Upper lobe of right lung (tissue), 1 donor: Measurements from ENCODE around the gene TOP3A. TPM values are rescaled to one million over a fixed set of nuclear protein-coding genes. Genes with fewer than 3 reads are reported as not detected.
A peak's percentile ranks its signal among the peaks of the same experiment; 100 is the strongest.

ENCODE experiments used
- ATAC-seq: fragments of 200-7000 bp; cut with Tn5 transposase; one replicate; pipeline ENCODE4 v1.9.1; 2020; ENCODE audit warnings: mild to moderate bottlenecking, moderate library complexity
- DNase-seq: peaks from one replicate; pipeline ENCODE4 v3.0.0-alpha.2; 2020
- H3K27ac ChIP-seq: fragments of 200-600 bp; one replicate; pipeline ENCODE4 v1.8.0; 2022
- H3K27me3 ChIP-seq: fragments of 200-600 bp; one replicate; pipeline ENCODE4 v1.8.0; 2022; ENCODE audit warnings: mild to moderate bottlenecking
- H3K36me3 ChIP-seq: fragments of 200-600 bp; one replicate; pipeline ENCODE4 v1.8.0; 2022
- H3K4me1 ChIP-seq: fragments of 200-600 bp; one replicate; pipeline ENCODE4 v1.8.0; 2022
- H3K4me3 ChIP-seq: fragments of 200-600 bp; one replicate; pipeline ENCODE4 v1.8.0; 2022; ENCODE audit warnings: mild to moderate bottlenecking
- H3K9me3 ChIP-seq: fragments of 200-600 bp; one replicate; pipeline ENCODE4 v1.8.0; 2022
- intact Hi-C: fragments of 100-400 bp; cut with DNase I; formaldehyde crosslinking; loops from one replicate; pipeline ENCODE4 v1.11.0; 2022
- total RNA-seq: library from RNA; stranded (reverse); fragmentation: NEBNext Ultra II Directional; extraction: Animal tissue kit (Norgen Biotek cat#: 25700); gene quantifications from one replicate; pipeline ENCODE4 v1.2.1, GENCODE V29; 2021
- TF ChIP-seq, protein P1 (sequence below): fragments of 200-600 bp; IDR thresholded peaks from one replicate; pipeline ENCODE4 v1.8.0; 2022; ENCODE audit warnings: antibody characterized with exemption
- donor health status: DM: no; HTN: yes; CAD: no; lungs with severe emphysema.

TOP3A gene
- total RNA-seq, 1 donor from 2014 or later, result 29.5 TPM

GRCh38 chr17:18258356-18259038, 56.3 kb downstream of the TOP3A start, which contains the start of gene FLII:
FLII (minus strand) TSS chr17:18258738; CDS start chr17:18258690, 48 bp downstream.
- H3K27ac ChIP-seq, result peak within 1 kb of the TSS; percentile 98
- TF ChIP-seq, protein P1, sequence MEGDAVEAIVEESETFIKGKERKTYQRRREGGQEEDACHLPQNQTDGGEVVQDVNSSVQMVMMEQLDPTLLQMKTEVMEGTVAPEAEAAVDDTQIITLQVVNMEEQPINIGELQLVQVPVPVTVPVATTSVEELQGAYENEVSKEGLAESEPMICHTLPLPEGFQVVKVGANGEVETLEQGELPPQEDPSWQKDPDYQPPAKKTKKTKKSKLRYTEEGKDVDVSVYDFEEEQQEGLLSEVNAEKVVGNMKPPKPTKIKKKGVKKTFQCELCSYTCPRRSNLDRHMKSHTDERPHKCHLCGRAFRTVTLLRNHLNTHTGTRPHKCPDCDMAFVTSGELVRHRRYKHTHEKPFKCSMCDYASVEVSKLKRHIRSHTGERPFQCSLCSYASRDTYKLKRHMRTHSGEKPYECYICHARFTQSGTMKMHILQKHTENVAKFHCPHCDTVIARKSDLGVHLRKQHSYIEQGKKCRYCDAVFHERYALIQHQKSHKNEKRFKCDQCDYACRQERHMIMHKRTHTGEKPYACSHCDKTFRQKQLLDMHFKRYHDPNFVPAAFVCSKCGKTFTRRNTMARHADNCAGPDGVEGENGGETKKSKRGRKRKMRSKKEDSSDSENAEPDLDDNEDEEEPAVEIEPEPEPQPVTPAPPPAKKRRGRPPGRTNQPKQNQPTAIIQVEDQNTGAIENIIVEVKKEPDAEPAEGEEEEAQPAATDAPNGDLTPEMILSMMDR, result no peak
- ATAC-seq (peak; percentile 69), DNase-seq (no peak)
- H3K27me3 ChIP-seq, result no peaks in the 10 kb centered on the region
- peaks cover 41% of the 10 kb centered on the region for H3K4me1 ChIP-seq
- peaks cover 39% of the 10 kb centered on the region for H3K36me3 ChIP-seq
- H3K4me3 ChIP-seq, result peak within 1 kb of the TSS; percentile 99
- no peaks in the 10 kb centered on the region for H3K9me3 ChIP-seq
- intact Hi-C loops, result no loop called here

DNA sequence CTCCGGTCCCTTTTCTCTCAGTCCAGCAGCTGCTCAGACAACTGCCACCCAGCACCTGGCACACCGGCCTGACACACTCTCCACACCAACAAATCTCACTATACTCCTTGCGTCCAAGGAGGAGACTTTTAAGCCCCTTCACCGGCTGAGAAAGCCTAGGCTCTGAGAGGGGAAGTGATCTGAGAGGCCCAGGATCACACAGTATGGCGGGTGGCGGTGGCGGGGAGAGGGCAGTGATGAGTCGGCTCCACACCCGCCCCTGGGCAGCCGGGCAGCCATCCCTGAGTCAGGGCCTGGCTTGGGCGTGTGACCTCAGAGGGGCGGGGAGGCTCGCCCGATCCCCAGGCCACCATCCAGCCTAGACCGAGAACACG, 56.8 kb downstream of the TOP3A start:
- intact Hi-C loops, result no loop called here

GRCh38 chr17:18257268-18257981, 57.4 kb downstream of the TOP3A start:
- H3K4me1 ChIP-seq, result peaks cover 39% of the 10 kb centered on the region
- H3K9me3 ChIP-seq, result no peaks in the 10 kb centered on the region
- peak overlapping the region; percentile 99 for H3K4me3 ChIP-seq
- DNase-seq, result peak; percentile 84
- peak; percentile 30 for ATAC-seq
- H3K36me3 ChIP-seq, result peaks cover 43% of the 10 kb centered on the region
- H3K27me3 ChIP-seq, result no peaks in the 10 kb centered on the region
- intact Hi-C loops, result no loop called here
- TF ChIP-seq, protein P1, result no peak
- H3K27ac ChIP-seq, result peak overlapping the region; percentile 98

More for the DNA sequence above, 56.8 kb downstream of the TOP3A start:
- peak overlapping the region; percentile 98 for H3K27ac ChIP-seq
- no peaks in the 10 kb centered on the region for H3K27me3 ChIP-seq
- ATAC-seq (peak; percentile 68), DNase-seq (peak; percentile 90)
- peaks cover 39% of the 10 kb centered on the region for H3K36me3 ChIP-seq
- H3K4me1 ChIP-seq, result peaks cover 41% of the 10 kb centered on the region
- no peaks in the 10 kb centered on the region for H3K9me3 ChIP-seq
- TF ChIP-seq, protein P1, result peak; percentile 7
- peak overlapping the region; percentile 99 for H3K4me3 ChIP-seq

DNA sequence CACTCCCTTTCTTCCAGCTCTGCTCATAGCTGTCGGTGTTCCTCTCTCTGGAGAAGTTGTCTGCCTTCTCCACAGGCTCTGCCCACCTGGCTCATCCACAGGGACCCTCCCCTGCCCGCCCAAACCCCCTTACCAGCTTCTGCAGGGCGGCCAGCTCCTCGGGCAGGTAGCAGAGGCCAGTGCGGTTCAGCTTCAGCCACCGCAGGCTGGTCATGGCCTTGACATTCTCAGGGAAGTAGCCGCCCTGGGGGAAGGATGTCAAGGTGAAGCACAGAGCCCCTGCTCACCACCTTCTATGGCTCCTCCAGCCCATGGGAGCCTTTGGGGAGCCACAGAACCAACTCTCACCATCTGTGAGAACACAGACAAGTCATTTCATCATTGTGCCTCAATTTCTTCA, 58.0 kb downstream of the TOP3A start:
- peaks cover 50% of the 10 kb centered on the region for H3K36me3 ChIP-seq
- H3K27ac ChIP-seq, result peak overlapping the region; percentile 98
- no peaks in the 10 kb centered on the region for H3K27me3 ChIP-seq
- H3K4me3 ChIP-seq, result peak overlapping the region; percentile 99
- ATAC-seq, result no peak
- DNase-seq, result no peak
- no peaks in the 10 kb centered on the region for H3K9me3 ChIP-seq
- intact Hi-C loops, result no loop called here
- TF ChIP-seq, protein P1, result no peak
- H3K4me1 ChIP-seq, result peaks cover 33% of the 10 kb centered on the region

GRCh38 chr17:18256351-18256750, 58.4 kb downstream of the TOP3A start:
- H3K9me3 ChIP-seq, result no peaks in the 10 kb centered on the region
- H3K27ac ChIP-seq, result no peak overlapping the region
- TF ChIP-seq, protein P1, result no peak
- DNase-seq (no peak), ATAC-seq (no peak)
- H3K36me3 ChIP-seq, result peaks cover 54% of the 10 kb centered on the region
- H3K27me3 ChIP-seq, result no peaks in the 10 kb centered on the region
- H3K4me3 ChIP-seq, result no peak overlapping the region
- intact Hi-C loops, result no loop called here
- H3K4me1 ChIP-seq, result peaks cover 29% of the 10 kb centered on the region
